ENCODE results near the gene AMDHD2.
"Not testable (repeated sequence)": the region's sequence is repeated elsewhere in the genome, so short reads cannot be mapped to it uniquely, and the experiment has no call there.

Gene AMDHD2, protein sequence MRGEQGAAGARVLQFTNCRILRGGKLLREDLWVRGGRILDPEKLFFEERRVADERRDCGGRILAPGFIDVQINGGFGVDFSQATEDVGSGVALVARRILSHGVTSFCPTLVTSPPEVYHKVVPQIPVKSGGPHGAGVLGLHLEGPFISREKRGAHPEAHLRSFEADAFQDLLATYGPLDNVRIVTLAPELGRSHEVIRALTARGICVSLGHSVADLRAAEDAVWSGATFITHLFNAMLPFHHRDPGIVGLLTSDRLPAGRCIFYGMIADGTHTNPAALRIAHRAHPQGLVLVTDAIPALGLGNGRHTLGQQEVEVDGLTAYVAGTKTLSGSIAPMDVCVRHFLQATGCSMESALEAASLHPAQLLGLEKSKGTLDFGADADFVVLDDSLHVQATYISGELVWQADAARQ

DNA sequence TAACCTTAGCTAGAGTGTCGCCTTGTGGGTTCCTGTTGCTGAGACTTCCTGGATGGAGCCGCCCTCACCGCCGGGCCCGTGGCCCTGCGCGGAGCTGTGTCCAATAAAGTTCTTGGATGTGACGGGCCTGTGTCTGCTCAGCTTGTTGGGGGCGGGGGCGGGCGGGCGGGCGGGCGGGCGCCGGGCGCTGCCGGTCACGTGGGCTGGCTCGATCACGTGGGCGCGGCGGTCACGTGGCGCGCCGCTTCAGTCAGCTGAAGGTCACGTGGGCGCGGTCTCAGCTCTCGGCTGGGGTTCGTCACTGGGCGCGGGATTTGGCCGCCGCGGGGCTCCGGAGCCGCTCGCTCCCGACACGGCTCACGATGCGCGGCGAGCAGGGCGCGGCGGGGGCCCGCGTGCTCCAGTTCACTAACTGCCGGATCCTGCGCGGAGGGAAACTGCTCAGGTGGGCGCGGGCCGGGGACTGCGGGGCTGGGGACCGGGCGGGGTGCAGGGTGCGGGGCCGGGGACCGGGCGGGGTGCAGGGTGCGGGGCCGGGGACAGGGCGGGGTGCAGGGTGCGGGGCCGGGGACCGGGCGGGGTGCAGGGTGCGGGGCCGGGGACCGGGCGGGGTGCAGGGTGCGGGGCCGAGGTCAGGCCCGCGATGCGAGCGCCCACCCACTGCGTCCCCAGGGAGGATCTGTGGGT, at the start of gene AMDHD2:
AMDHD2 (plus strand) TSS at position 275 of the 687 bp plus-strand sequence; CDS start at position 363, 88 bp downstream.
- peak; percentile 82 to 88 (median 82) for DNase-seq (ENCODE audit: low read depth in 2 of 3, low spot score in 1 of 3)

DNA sequence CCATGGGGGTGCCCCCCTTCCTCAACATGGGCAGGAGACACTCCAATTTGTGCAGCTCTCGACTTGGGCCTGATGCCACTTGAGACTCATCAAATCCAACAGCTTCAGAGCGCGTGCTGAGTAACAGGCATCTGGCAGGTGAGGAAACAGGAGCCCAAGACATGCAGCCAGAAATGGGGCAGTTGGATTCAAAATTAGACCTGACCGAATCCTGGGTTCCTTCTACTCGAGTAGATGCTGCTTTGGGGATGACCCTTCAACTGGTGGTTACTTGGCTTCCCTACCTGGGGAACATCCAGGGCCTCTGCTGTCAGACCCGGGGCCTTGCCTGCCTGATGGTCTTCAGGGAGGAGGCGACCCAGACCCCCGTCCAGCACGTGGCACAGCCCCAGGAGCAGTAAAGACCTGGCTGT, 49.6 kb upstream of the AMDHD2 start:
- no peak for DNase-seq (ENCODE audit: low read depth in 2 of 3, low spot score in 1 of 3)

DNA sequence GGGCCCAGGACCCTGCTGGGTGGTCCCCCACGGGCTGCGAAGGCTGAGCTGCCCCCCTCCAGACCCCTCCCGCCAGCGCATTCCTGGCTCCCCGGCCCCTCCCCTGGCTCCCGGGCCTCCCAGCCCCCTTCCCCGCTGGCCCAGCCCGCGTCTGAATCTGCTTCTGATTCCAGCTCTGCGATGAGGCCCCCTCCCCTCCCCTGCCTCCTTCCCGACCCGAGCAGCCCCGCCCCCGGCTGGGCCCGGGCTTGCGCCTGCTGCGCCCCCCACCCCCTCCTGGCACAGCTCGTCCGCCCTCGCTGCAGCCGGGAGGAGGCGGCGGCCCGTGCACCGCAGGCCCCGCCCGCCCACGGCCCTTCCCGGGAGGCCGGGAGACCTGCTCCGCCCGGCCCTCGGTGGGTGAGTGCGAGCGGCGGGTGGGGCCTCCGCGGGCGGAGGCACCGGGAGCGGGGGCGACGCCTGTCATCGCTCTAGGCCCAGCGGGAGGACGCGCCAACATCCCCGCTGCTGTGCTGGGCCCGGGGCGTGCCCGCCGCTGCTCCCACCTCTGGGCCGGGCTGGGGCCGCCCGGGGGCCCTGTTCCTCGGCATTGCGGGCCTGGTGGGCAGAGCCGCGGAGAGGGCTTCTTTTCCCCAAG, 49.0 kb upstream of the AMDHD2 start, which contains the start of gene NTN3:
NTN3 (plus strand) TSS at position 282 of the 637 bp plus-strand sequence. CDS start 405 bp downstream, outside the sequence.
- no peak for DNase-seq (ENCODE audit: low read depth in 2 of 3, low spot score in 1 of 3)

DNA sequence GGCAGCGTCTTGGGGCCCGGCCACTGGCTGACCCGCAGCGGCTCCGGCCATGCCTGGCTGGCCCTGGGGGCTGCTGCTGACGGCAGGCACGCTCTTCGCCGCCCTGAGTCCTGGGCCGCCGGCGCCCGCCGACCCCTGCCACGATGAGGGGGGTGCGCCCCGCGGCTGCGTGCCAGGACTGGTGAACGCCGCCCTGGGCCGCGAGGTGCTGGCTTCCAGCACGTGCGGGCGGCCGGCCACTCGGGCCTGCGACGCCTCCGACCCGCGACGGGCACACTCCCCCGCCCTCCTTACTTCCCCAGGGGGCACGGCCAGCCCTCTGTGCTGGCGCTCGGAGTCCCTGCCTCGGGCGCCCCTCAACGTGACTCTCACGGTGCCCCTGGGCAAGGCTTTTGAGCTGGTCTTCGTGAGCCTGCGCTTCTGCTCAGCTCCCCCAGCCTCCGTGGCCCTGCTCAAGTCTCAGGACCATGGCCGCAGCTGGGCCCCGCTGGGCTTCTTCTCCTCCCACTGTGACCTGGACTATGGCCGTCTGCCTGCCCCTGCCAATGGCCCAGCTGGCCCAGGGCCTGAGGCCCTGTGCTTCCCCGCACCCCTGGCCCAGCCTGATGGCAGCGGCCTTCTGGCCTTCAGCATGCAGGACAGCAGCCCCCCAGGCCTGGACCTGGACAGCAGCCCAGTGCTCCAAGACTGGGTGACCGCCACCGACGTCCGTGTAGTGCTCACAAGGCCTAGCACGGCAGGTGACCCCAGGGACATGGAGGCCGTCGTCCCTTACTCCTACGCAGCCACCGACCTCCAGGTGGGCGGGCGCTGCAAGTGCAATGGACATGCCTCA, 48.3 kb upstream of the AMDHD2 start:
- DNase-seq (ENCODE audit: low read depth in 2 of 3, low spot score in 1 of 3), result no peak

DNA sequence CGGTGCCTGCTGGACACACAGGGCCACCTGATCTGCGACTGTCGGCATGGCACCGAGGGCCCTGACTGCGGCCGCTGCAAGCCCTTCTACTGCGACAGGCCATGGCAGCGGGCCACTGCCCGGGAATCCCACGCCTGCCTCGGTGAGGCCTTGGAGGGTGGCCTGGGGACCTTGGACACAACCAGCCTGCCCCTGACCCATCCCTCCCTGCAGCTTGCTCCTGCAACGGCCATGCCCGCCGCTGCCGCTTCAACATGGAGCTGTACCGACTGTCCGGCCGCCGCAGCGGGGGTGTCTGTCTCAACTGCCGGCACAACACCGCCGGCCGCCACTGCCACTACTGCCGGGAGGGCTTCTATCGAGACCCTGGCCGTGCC, 47.7 kb upstream of the AMDHD2 start:
- no peak for DNase-seq (ENCODE audit: low read depth in 2 of 3, low spot score in 1 of 3)

DNA sequence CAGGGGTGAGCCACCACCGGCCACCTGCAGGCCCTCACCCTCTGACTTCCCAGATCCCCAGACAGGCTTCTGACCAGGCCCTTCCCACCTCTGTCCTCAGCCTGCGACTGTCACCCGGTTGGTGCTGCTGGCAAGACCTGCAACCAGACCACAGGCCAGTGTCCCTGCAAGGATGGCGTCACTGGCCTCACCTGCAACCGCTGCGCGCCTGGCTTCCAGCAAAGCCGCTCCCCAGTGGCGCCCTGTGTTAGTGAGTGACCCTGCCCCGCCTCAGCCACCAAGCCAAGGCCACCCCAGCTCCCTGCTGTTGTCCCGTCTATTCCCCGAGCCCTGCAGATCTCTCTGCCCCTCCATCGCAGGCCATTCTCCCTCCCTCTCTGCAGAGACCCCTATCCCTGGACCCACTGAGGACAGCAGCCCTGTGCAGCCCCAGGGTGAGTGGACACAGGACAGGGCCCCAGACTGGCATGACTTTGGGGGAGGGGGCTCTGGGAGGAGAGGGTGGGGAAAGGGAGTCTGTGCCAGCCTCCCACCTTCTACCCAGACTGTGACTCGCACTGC, 47.2 kb upstream of the AMDHD2 start:
- DNase-seq (ENCODE audit: low read depth in 2 of 3, low spot score in 1 of 3), result no peak

DNA sequence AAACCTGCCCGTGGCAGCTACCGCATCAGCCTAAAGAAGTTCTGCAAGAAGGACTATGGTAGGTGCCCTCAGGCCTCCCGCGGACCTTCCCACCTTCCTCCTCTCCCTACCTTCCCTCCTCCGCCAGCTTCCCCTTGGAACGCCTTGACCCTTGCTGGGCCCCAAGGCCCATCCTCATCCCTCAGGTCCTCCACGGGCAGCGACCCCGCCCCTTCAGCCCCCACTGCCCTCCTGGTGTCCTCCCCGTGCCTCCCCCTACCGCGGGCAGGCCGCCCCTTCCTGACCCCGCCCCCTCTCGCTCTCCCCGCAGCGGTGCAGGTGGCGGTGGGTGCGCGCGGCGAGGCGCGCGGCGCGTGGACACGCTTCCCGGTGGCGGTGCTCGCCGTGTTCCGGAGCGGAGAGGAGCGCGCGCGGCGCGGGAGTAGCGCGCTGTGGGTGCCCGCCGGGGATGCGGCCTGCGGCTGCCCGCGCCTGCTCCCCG, 46.7 kb upstream of the AMDHD2 start:
- no peak for DNase-seq (ENCODE audit: low read depth in 2 of 3, low spot score in 1 of 3)

DNA sequence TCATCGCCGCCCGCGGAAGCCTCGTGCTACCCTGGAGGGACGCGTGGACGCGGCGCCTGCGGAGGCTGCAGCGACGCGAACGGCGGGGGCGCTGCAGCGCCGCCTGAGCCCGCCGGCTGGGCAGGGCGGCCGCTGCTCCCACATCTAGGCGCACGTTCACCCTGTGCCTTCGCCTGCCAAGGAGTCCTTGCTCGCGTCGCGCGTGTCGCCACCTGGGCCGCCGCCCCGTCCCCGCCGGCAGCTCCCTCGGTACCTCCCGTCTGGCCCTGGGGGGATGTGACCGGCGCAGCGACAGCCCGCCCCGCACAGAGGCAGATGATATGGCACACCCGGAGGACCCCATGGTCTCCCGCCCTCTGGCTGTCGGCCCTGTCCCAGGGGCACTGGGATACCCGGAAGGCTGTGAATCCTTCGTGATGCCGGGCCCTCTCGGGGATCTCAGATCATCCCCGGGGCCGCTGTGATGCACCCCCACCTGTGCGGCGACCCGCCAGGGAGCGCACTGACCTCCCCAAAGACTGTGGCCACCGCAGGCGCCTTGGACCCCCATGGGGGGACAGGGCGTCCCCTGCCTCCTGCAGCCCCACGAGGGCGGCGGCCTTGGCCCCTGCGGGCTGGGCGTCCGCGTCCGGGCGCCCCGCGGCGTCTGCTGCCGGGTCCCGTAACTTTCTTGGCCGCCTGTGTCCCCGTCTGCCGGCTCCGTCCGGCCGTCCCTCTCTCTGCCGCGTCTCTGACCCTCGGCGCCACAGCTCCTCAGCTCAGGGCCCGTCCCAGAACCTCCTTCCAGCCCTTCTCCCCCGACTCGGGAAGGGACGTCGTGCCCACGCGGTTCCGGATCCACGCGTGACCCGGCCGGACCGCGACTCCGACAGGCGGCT, 45.9 kb upstream of the AMDHD2 start:
- DNase-seq (ENCODE audit: low read depth in 2 of 3, low spot score in 1 of 3), result peak in 2 of 3 donors; percentile 31 to 43

DNA sequence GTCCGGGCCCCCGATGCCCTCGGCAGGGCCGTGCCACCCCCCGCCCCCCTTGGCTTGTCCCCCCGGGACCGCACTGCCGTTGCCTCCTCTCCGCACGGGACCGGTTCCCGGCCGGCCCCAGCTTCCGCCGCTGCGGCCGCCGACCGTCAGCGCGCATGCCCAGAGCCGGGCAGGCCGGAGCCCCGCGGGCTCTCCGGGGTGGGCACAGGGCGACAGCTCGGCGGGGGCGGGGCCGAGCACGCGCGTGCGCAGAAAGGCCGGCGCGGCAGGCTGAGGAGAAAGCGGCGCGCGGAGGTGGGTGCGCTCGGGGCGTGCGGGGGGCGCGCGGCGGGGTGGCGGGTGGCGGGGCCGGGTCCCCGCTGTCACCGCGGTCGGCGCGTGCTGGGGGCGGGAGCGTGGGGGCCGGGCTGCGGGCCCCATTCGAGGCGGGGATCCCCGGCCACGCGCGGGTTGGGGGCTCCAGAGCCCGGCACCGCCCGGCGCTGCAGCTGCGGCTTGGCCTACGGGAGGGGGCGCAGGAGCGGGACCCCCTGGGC, 45.2 kb upstream of the AMDHD2 start, which contains the start of gene TBC1D24:
TBC1D24 (plus strand) TSS at position 251 of the 536 bp plus-strand sequence. CDS start 21,022 bp downstream, outside the sequence.
- DNase-seq (ENCODE audit: low read depth in 2 of 3, low spot score in 1 of 3), result peak; percentile 62 to 83 (median 64)

DNA sequence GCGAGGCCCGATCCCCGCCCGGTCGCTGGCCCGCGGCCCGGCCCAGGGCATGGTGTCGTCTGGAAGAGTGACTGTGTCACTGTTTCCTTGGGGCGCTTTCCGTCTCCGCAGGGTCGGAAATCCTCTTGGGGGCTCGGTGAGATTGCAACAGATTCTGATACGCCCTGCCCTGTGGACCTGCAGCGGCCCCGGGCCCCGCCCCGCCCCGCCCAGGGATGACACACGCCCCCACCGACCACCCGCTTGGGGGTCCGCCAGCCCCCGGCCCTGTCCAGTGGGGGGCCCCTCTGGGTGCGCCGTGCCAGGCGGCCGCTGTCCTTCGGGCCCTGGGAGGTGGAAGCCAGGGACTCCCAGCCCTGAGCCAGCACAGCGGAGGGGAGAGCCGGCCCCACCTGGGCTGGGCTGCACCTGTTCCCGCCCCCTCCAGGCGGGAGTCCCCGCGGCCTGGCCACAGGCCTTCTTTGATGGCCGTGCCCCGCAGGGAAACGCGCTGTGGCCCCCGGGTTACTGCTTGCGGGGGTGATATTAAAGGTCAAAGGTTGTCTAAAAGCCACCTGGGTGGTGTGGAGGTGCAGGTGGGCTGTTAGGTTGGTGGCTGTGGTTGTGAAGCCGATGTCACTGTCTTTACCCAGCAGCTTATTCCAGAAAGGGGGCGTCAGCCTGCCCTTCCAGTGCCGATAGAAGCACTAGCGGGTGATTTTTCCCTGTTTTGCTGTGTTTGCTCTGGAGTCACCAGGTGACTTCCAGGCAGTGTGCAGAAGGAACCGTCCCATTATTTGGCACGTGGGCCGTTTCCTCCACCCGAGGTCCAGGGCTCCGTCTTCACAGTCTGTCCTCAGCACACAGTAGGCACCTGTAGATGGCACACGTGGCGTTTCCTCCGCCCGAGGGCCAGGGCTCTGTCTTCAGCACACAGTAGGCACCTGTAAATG, 44.5 kb upstream of the AMDHD2 start:
- no peak for DNase-seq (ENCODE audit: low read depth in 2 of 3, low spot score in 1 of 3)

DNA sequence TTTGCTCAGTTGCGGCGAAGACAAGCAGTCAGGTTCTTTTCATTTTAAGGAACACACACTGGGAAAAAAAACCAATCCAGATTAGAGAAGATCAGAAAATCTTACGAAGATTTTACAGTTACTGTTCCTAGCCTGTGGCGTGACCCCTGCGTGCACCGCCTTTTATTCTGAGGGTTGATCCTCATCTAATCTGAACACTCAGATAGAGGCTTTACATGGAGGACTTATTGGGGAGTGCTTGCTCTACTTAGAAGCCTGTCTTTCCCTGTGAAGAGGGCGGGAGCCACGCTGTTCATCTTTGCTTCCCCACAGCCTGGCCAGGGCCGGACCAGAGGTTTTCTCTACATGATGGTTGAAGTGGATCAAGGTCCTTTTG, 43.8 kb upstream of the AMDHD2 start:
- DNase-seq (ENCODE audit: low read depth in 2 of 3, low spot score in 1 of 3), result no peak

DNA sequence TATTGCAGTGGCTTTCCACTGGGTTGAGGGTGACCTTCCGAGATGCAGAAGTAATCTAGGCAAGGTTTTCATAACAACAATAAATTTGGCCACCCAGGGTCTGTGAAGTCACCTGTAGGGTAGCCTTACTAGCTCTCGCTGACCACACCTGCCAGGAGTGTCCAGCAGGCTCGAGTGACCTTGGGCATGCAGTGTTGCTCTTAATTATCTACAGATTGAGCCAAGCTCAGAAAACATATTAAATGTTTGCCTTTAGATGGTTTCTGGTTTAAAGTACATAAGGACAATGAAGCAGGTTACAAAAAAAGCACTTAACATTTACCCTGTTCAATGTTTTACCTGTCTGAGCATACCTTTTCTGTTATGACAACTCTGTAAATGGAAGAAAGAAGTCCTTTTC, 43.4 kb upstream of the AMDHD2 start:
- DNase-seq (ENCODE audit: low read depth in 2 of 3, low spot score in 1 of 3), result no peak

DNA sequence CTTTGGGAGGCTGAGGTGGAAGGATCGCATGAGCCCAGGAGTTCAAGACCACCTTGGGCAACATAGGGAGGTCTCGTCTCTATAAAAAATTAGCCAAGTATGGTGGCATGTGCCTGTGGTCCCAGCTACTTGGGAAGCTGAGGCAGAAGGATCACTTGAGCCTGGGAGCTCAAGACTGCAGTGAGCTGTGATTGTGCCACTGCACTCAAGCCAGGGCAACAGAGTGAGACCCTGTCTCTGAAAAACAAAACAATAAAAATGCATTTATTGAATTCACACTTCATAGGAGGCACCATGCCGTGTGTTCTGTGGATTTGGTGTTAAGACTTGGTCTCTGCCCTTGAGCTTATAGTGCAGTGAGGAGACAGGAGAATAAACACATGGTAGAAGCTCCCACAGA, 42.8 kb upstream of the AMDHD2 start:
- no peak for DNase-seq (ENCODE audit: low read depth in 2 of 3, low spot score in 1 of 3)

DNA sequence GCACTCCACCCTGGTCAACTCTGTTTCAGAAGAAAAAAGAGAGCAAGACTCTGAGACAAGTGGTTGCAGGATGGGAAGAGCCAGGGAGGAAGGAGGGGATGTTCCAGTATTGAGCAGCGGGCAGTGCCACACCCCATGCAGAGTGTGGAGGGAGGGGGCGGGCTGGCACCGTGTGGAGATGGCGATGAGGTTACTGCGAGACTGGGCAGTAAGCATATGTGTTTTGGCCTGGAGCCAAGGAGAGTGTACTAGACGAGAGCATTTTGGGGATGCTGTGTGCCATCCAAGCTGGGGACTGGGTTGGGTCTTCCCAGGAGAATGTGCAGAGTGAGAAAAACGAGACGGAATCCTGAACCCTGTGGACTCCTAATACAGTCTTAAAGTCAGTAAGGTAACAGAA, 41.9 kb upstream of the AMDHD2 start:
- DNase-seq (ENCODE audit: low read depth in 2 of 3, low spot score in 1 of 3), result no peak

DNA sequence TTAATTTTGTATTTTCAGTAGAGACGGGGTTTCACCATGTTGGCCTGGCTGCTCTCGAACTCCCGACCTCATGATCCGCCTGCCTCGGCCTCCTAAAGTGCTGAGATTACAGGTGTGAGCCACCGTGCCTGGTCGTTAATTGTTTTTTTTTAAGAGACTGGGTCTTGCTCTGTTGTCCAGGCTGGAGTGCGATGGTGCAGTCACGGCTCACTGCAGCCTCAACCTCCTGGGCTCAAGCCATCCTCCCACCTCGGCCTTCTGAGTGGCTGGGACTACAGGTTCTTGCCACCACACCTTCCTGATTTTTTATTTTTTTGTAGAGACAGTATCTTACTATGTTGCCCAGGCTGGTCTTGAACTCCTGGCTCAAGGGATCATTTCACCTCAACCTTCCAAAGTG, 40.2 kb upstream of the AMDHD2 start:
- not testable (repeated sequence) for DNase-seq (ENCODE audit: low read depth in 2 of 3, low spot score in 1 of 3)

DNA sequence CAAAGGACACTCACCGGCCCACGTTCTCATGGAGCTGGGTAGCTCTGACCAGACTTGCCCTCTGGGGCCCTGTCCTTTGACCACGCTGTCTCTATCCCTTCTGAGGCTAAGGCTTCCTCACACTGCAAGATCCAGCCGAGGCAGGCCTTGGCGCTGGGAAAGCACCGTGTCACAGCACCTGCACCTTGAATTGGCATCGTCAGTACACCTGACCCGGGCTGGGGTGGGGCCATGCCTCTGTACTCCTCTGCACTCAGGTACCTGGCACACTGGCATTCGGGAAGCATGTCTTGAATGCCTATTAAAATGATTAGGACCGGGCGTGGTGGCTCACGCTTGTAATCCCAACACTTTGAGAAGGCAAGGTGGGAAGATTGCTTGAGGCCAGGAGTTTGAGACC, 39.2 kb upstream of the AMDHD2 start:
- no peak for DNase-seq (ENCODE audit: low read depth in 2 of 3, low spot score in 1 of 3)

DNA sequence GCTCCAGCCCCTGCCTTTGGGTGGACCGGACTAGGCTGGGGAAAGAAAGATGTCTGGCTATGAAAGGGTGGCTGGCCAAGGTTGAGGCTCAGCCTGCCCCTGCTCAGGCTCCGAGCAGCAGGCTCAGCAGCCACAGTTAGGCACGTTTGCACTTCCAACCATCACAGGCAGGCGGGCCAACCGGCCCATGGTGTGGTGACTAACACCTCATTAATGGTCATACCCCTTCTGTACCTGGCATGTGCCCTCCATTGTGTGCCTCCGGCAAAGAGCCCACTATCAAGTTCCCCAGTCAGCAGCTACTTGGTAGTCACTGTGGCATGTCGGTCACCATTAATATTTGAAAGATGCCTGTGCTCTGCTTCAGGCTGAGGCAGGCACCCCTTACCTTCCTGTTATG, 38.5 kb upstream of the AMDHD2 start:
- DNase-seq (ENCODE audit: low read depth in 2 of 3, low spot score in 1 of 3), result no peak

DNA sequence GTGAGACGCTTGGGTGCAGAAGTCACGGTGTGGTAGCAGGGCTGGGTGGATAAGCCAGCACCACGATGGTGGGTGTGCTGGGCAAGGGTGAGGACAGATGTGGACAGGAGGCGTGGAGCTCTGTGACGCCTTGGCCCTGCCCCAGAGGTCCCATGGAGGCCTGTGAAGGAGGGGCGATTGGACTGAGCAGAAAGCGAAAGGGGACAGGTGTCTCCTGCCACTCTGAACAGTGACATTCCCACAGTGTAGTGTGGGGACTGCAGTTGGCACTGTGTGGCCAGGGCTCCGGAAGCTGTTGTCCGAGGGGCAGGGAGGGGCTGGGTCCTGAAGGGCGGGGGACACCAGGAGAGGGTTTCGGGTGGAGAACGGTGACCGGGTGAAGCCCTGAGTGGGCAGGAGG, 37.9 kb upstream of the AMDHD2 start:
- no peak for DNase-seq (ENCODE audit: low read depth in 2 of 3, low spot score in 1 of 3)

Data from stimulated activated CD4-positive, alpha-beta T cell treated with anti-CD3 and anti-CD28 coated beads, Interleukin-12 subunit alpha, Interleukin-12 subunit beta, amount 100 ng/mL, for 48 hours (primary cell).